T-cell (primary cell): Measurements from ENCODE around the gene GRM5. TPM values are rescaled to one million over a fixed set of nuclear protein-coding genes. Genes with fewer than 3 reads are reported as not detected.

Experiments used
- ATAC-seq, 4 experiments: fragments of 200-7000 bp in 3 of 4; fragments of 150-1000 bp in 1 of 4; cut with Tn5 transposase; replicated peaks in 1 of 4; 1 replicate in 3 of 4; 2 replicates in 1 of 4; pipeline ENCODE4 v1.10.0; 2021; ENCODE audit warnings: moderate library complexity in 3 of 4, mild to moderate bottlenecking in 2 of 4, moderate number of reproducible peaks in 1 of 4
- CTCF ChIA-PET, 2 donors: fragments of 300-600 bp; sonication (Branson Sonifier 250); formaldehyde crosslinking; loops; one replicate each; lab custom pipeline; 2022; ENCODE audit warnings: antibody characterized with exemption in 2 of 2; lab: Charles Lee
- POLR2A ChIA-PET, 2 donors: fragments of 300-600 bp; sonication (Branson Sonifier 250); formaldehyde crosslinking; loops; one replicate each; lab custom pipeline; 2022; ENCODE audit warnings: antibody characterized with exemption in 2 of 2; lab: Charles Lee
- DNase-seq, 35 experiments: peaks; one replicate each; pipeline versions ENCODE4 v3.0.0 to v3.0.0-alpha.2; 2013 to 2023
- H3K27ac ChIP-seq: one replicate; pipeline ENCODE4 v1.5.1; 2013; ENCODE audit warnings: low read length
- H3K27me3 ChIP-seq, 2 experiments: replicated peaks in 1 of 2; 1 replicate in 1 of 2; 2 replicates in 1 of 2; pipeline versions ENCODE4 v1.6.1 to v1.7.0; 2013; ENCODE audit warnings: low read length in 1 of 2, mixed read lengths in 1 of 2; ENCODE audit not compliant: control insufficient read depth in 2 of 2, insufficient read depth in 2 of 2; ENCODE audit errors: extremely low read depth in 1 of 2
- H3K36me3 ChIP-seq, 2 donors: 1 replicate in 1 of 2; 2 replicates in 1 of 2; pipeline versions ENCODE4 v1.6.1 to v1.7.0; 2013; ENCODE audit warnings: low read length in 1 of 2; ENCODE audit not compliant: control insufficient read depth in 2 of 2, insufficient read depth in 1 of 2; ENCODE audit errors: extremely low read depth in 1 of 2
- H3K4me1 ChIP-seq, 2 experiments: 1 replicate in 1 of 2; 2 replicates in 1 of 2; pipeline versions ENCODE4 v1.6.1 to v1.7.0; 2013; ENCODE audit warnings: low read length in 2 of 2, mixed read lengths in 1 of 2; ENCODE audit not compliant: insufficient read depth in 2 of 2, control insufficient read depth in 1 of 2; ENCODE audit errors: extremely low read depth in 1 of 2
- H3K4me3 ChIP-seq, 2 donors: 1 replicate in 1 of 2; 2 replicates in 1 of 2; pipeline versions ENCODE4 v1.5.1 to v1.7.0; 2013; ENCODE audit warnings: mild to moderate bottlenecking in 2 of 2, low read length in 1 of 2, moderate library complexity in 1 of 2; ENCODE audit not compliant: control insufficient read depth in 1 of 2; ENCODE audit errors: extremely low read depth in 1 of 2
- H3K9me3 ChIP-seq: 2 replicates; pipeline ENCODE4 v1.7.0; 2013
- H3K27ac Mint-ChIP-seq, 2 donors: one replicate each; pipeline ENCODE4 v1.8.0; 2020 to 2021; ENCODE audit warnings: mild to moderate bottlenecking in 2 of 2, mixed read lengths in 2 of 2
- H3K27me3 Mint-ChIP-seq, 2 donors: one replicate each; pipeline ENCODE4 v1.8.0; 2021 to 2022; ENCODE audit warnings: mixed read lengths in 2 of 2
- H3K36me3 Mint-ChIP-seq: one replicate; pipeline ENCODE4 v1.8.0; 2021; ENCODE audit warnings: mixed read lengths
- H3K4me1 Mint-ChIP-seq, 3 donors: one replicate each; pipeline ENCODE4 v1.8.0; 2020 to 2022; ENCODE audit warnings: mixed read lengths in 3 of 3, mild to moderate bottlenecking in 1 of 3
- H3K4me3 Mint-ChIP-seq, 3 donors: one replicate each; pipeline ENCODE4 v1.8.0; 2020 to 2022; ENCODE audit warnings: mild to moderate bottlenecking in 3 of 3, mixed read lengths in 3 of 3, moderate library complexity in 3 of 3
- H3K9me3 Mint-ChIP-seq, 3 donors: one replicate each; pipeline ENCODE4 v1.8.0; 2020 to 2022; ENCODE audit warnings: mixed read lengths in 3 of 3
- WGBS: methylation state at CpG from one replicate; pipeline ENCODE4 v1.1.5; 2013; ENCODE audit warnings: missing lambda C conversion rate; ENCODE audit not compliant: insufficient coverage; 5-methylcytosine and 5-hydroxymethylcytosine counted together
- total RNA-seq, 35 experiments: library from RNA in 6 of 35; stranded (reverse) in 6 of 35; fragments of 120-200 nt in 1 of 35; gene quantifications; one replicate each; pipeline versions ENCODE4 v1.2.1 to v1.2.4 and lab custom pipeline; 2013 to 2026

The GRM5 gene
- total RNA-seq, 5 donors from 2014 or later (not counting 1 experiment from before 2014, with no cell fraction given), result not detected

- no peaks in the 10 kb centered on the region for H3K27me3 ChIP-seq
- no peak overlapping the region for H3K27ac ChIP-seq
- no peaks in the 10 kb centered on the region for H3K4me1 ChIP-seq
- DNase-seq (no peak), ATAC-seq (no peak)
- no peak overlapping the region for H3K4me3 Mint-ChIP-seq
- no peak overlapping the region for H3K4me3 ChIP-seq
- H3K27ac Mint-ChIP-seq, result no peak overlapping the region
- ChIA-PET CTCF (no interaction called here), POLR2A (interaction anchor here in 1 of 2 donors (0.6 kb wide), 1 partner anchor 1244 kb away, joined by 3 read pairs; no protein-coding TSS in a partner anchor)
- H3K4me1 Mint-ChIP-seq, result no peaks in the 10 kb centered on the region
- H3K27me3 Mint-ChIP-seq, result no peaks in the 10 kb centered on the region
- H3K9me3 Mint-ChIP-seq, result no peaks in the 10 kb centered on the region
- H3K9me3 ChIP-seq, result no peaks in the 10 kb centered on the region
- no peaks in the 10 kb centered on the region for H3K36me3 ChIP-seq
- H3K36me3 Mint-ChIP-seq, result no peaks in the 10 kb centered on the region
These were observed 496.4 kb downstream of the GRM5 start for GRCh38 chr11:88569342-88569741.

- 80% methylated on average over 1 of the region's 2 CpGs for WGBS
These were observed 510.0 kb downstream of the GRM5 start for GRCh38 chr11:88555829-88556202.

GRCh38 chr11:88555018-88555828, 510.6 kb downstream of the GRM5 start:
- H3K4me3 Mint-ChIP-seq, result no peak overlapping the region
- H3K4me1 ChIP-seq, result no peaks in the 10 kb centered on the region
- no peaks in the 10 kb centered on the region for H3K36me3 ChIP-seq
- H3K9me3 Mint-ChIP-seq, result no peaks in the 10 kb centered on the region
- ChIA-PET CTCF (interaction anchor here in 1 of 2 donors (0.9 to 1.5 kb wide), 2 partner anchors 275 to 539 kb away, joined by 3 to 4 read pairs; no protein-coding TSS in a partner anchor), POLR2A (no interaction called here)
- no peaks in the 10 kb centered on the region for H3K36me3 Mint-ChIP-seq
- H3K27ac ChIP-seq, result no peak overlapping the region
- ATAC-seq, result no peak
- H3K9me3 ChIP-seq, result no peaks in the 10 kb centered on the region
- H3K27me3 ChIP-seq, result no peaks in the 10 kb centered on the region
- no CpG with 5 or more reads among the region's 7 CpGs for WGBS
- H3K4me1 Mint-ChIP-seq, result no peaks in the 10 kb centered on the region
- H3K27ac Mint-ChIP-seq, result no peak overlapping the region
- no peak for DNase-seq
- no peak overlapping the region for H3K4me3 ChIP-seq
- H3K27me3 Mint-ChIP-seq, result no peaks in the 10 kb centered on the region

More at GRCh38 chr11:88555829-88556202, 510.0 kb downstream of the GRM5 start:
- POLR2A ChIA-PET, result no interaction called here
- Mint-ChIP-seq H3K27me3 (no peaks in the 10 kb centered on the region), H3K9me3 (no peaks in the 10 kb centered on the region), H3K36me3 (no peaks in the 10 kb centered on the region), H3K4me3 (no peak overlapping the region), H3K4me1 (no peaks in the 10 kb centered on the region), H3K27ac (no peak overlapping the region)
- no peak for DNase-seq
- CTCF ChIA-PET, result interaction anchor here in 1 of 2 donors (1.5 kb wide), 1 partner anchor 539 kb away, joined by 4 read pairs; no protein-coding TSS in a partner anchor
- no peak overlapping the region for H3K27ac ChIP-seq
- H3K27me3 ChIP-seq, result no peaks in the 10 kb centered on the region
- ATAC-seq, result no peak
- no peaks in the 10 kb centered on the region for H3K4me1 ChIP-seq
- no peak overlapping the region for H3K4me3 ChIP-seq
- no peaks in the 10 kb centered on the region for H3K9me3 ChIP-seq
- no peaks in the 10 kb centered on the region for H3K36me3 ChIP-seq

- Histone ChIP-seq H3K27me3 (no peaks in the 10 kb centered on the region), H3K9me3 (no peaks in the 10 kb centered on the region), H3K4me1 (no peaks in the 10 kb centered on the region), H3K27ac (no peak overlapping the region), H3K36me3 (no peaks in the 10 kb centered on the region), H3K4me3 (no peak overlapping the region)
- ChIA-PET POLR2A (no interaction called here), CTCF (interaction anchor here (1.1 to 3.7 kb wide), 3 partner anchors 11 to 538 kb away, joined by 3 to 15 read pairs (median 10); no protein-coding TSS in a partner anchor)
- 75% methylated on average over 2 of the region's 2 CpGs for WGBS
- H3K27ac Mint-ChIP-seq, result no peak overlapping the region
- no peaks in the 10 kb centered on the region for H3K27me3 Mint-ChIP-seq
- no peak for DNase-seq
- no peaks in the 10 kb centered on the region for H3K9me3 Mint-ChIP-seq
- ATAC-seq, result no peak
- H3K4me3 Mint-ChIP-seq, result no peak overlapping the region
- no peaks in the 10 kb centered on the region for H3K36me3 Mint-ChIP-seq
- no peaks in the 10 kb centered on the region for H3K4me1 Mint-ChIP-seq
These were observed 512.6 kb downstream of the GRM5 start for GRCh38 chr11:88553204-88553603.

GRCh38 chr11:88552379-88553062, 513.3 kb downstream of the GRM5 start:
- H3K9me3 Mint-ChIP-seq, result no peaks in the 10 kb centered on the region
- Histone ChIP-seq H3K36me3 (no peaks in the 10 kb centered on the region), H3K4me3 (no peak overlapping the region), H3K27me3 (no peaks in the 10 kb centered on the region), H3K9me3 (no peaks in the 10 kb centered on the region), H3K27ac (no peak overlapping the region), H3K4me1 (no peaks in the 10 kb centered on the region)
- 0% methylated on average over 1 of the region's 3 CpGs for WGBS
- no peak overlapping the region for H3K27ac Mint-ChIP-seq
- CTCF ChIA-PET, result interaction anchor here (0.7 to 3.7 kb wide), 10 partner anchors 10 to 1199 kb away, joined by 3 to 18 read pairs (median 4); no protein-coding TSS in a partner anchor
- ATAC-seq, result peak in 3 of 4 experiments; percentile 70 to 77 (median 71)
- H3K4me1 Mint-ChIP-seq, result no peaks in the 10 kb centered on the region
- DNase-seq, result peak in 34 of 35 experiments; percentile 9 to 62 (median 34)
- POLR2A ChIA-PET, result interaction anchor here in 1 of 2 donors (0.5 kb wide), 1 partner anchor 218 kb away, joined by 4 read pairs; no protein-coding TSS in a partner anchor
- H3K27me3 Mint-ChIP-seq, result no peaks in the 10 kb centered on the region
- no peak overlapping the region for H3K4me3 Mint-ChIP-seq
- no peaks in the 10 kb centered on the region for H3K36me3 Mint-ChIP-seq

- Mint-ChIP-seq H3K27ac (peak overlapping the region in 1 of 2 donors; percentile 49), H3K4me3 (no peak overlapping the region), H3K4me1 (peaks cover 4 to 7% (median 5%) of the 10 kb centered on the region in 3 donors), H3K9me3 (no peaks in the 10 kb centered on the region), H3K36me3 (no peaks in the 10 kb centered on the region), H3K27me3 (no peaks in the 10 kb centered on the region)
- DNase-seq (no peak), ATAC-seq (no peak)
- Histone ChIP-seq H3K4me1 (no peaks in the 10 kb centered on the region), H3K27me3 (no peaks in the 10 kb centered on the region), H3K36me3 (no peaks in the 10 kb centered on the region), H3K4me3 (no peak overlapping the region), H3K9me3 (no peaks in the 10 kb centered on the region), H3K27ac (no peak overlapping the region)
- ChIA-PET CTCF (interaction anchor here (0.5 to 4.1 kb wide), 11 partner anchors 14 to 1192 kb away, joined by 3 to 37 read pairs (median 6); no protein-coding TSS in a partner anchor), POLR2A (interaction anchor here in 1 of 2 donors (0.5 kb wide), 1 partner anchor 38 kb away, joined by 6 read pairs; no protein-coding TSS in a partner anchor)
- 75% methylated on average over 2 of the region's 3 CpGs for WGBS
These were observed 521.0 kb downstream of the GRM5 start for GRCh38 chr11:88544656-88545280.
